NCI-H2081 treated with DMSO at 0.1 percent for 48 hours (cell line): Measurements from ENCODE around the gene NDRG3.

Experiments
- DNase-seq: peaks from one replicate; lab custom pipeline; 2025; lab: John Stamatoyannopoulos, UW

Gene NDRG3

DNA sequence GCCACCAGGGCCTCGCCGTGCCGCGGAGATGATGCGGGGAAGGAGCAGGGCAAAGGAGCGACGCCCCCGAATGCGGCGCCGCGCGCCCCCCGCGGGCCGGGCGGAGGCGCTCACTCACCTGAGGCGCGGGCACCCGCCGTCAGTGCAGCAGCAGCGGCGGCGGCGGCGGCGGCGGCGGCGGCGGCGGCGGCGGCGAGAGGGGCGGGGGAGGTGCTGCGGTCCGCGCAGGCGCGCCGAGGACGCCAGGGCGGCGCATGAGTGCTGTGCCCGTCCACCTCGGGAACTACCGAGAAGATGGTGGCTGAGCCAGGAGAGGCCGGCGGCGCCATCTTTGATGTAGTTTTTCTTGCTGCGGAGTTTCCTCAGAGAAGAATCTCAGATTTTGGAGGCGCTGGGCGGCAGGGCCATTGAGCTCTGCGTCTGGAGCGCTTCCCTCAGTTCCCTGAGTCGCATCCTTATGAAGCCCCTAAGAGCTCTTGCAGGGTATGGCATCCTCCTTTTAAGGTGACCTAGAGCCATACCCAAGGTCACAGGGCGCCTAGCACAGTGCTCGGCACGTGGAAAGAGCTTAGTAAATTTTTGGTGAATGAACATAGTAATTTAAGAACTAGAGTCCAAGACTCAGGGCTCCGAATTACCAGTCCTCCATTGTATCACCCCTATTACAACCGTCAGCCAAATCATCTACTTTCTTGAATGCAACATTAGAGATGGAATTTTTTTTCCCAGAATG is at the start of gene NDRG3:
TSS of gene NDRG3 (minus strand) at position 164 of the 733 bp plus-strand sequence. CDS start 24,355 bp downstream, outside the sequence.
- peak; percentile 73 for DNase-seq

DNA sequence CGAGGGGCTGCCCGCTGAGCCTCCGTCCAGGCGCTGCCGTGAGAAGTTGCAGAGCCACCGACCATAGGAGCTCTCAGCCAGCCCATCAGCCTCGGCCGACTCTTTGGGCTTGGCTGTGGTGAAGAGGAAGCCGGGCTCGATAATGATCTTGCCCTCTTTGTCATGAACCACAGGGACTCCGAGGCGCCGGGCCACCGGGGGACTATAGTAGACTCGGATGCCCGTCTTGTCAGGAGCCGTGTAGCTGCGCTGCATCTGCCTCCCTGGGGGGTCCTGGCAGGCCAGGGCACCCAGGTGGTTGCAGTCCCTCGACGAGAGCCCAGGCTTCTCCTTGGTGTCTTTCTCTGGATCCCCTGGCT is 48.2 kb upstream of the NDRG3 start:
- no peak for DNase-seq

DNA sequence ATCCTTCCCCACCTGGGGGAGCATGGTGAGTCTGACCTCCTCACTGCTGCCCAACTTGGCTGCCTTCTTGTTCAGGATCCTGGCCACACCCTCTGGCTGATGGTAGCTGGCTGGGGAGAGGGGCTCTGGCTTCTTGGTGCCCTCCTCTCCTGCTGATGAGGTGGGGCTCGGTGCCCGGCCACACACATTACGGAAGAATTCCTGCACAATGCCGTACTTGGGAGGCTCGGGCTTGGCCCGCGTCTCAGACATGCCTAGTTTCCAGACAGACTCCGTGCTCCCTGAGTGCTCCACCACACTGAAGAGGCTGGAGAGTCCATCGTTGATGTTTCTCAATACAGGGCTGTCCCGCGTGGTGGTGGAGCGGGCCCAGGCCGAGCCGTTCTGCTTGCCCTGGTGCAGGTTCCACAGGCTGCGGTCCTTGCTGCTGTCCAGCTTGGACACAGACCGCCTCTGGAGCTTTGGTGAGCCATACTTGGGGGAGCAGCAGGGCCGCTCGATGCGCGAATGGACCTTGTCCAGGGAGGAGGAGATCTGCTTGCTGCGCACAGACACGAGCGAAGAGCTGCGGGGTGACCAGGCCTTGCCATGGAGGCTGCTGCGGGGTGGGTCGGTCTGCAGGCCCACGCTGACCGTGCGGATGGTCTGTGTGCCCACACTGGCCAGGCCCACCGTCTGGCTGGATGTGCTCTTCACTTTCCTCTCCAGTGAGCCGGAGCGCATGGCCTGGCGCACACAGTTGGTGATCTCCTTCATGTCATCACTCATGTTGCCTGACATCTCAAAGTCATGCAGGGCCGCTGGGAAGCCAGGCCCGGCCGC is 47.6 kb upstream of the NDRG3 start:
- no peak for DNase-seq

DNA sequence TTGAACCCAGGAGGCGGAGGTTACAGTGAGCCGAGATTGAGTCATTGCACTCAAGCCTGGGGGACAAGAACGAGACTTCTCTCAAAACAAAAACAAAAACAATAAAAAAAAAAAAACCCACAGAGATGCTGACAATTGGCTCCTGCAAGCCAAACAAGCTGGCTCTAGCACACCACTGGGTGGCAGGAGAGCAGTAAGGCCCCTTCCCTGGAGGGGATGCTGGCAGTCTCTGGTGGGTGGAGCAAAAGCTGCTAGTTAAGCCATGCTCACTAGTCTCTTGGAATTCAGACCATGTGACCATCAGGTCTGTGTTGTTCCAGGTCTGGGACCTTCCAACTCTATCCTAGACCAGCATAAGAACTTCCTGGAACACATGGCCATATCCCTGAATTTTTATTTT is 46.5 kb upstream of the NDRG3 start:
- no peak for DNase-seq

DNA sequence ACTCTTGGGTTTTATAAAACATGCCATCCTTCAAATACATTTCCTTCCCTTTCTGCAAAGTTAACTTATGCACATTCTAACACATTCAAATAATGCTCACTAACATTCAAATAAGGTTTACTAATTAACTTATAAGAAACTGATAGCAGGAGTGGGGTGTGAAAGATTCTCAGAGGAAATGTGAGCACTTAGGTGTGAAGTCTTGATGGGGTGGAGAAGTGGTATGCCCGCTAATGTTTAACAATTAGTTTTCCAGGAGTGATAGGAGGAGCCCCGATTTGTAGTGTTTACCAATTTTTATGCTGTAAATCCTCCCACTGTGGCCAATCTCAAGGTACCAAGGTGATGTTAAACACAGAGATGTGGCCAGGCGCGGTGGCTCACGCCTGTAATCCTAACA is 46.0 kb upstream of the NDRG3 start:
- no peak for DNase-seq

DNA sequence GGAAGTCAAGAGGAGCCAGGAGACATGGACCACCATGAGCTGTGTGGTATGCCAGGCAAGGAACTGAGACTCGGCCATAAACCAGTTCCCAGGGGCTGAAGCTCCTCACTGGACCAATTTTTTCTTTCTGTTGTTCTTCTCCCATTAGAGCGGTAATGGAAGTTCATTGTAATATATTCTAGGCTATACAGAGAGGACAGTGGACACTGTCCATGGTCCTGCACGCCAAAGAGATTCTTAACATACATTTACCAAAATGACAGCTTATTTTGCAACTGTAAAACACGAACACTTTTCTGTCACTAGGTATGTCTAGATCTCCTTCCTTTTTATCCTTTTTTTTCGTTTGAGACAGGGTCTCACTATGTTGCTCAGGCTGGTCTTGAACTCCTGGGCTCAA is 40.8 kb upstream of the NDRG3 start:
- DNase-seq, result no peak

DNA sequence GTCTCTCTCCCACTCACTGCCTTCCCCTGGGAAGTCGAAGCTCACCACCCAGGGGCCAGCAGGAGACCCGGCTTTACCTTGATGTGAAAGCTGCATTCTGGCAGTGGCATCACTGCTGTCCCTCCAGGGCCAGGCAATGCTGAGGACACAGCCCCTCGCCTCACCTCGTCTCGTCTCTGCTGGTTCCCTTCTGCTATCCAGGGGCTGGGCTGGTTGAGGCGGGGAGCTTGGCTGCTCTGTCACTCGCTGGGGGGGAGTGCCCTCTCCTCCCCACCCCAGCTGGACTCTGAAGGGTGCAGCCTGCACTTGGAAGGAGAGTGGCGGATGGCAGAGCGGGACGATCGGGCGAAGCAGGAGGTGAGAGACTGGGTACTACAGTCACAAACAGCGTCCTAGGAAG is 40.4 kb upstream of the NDRG3 start:
- DNase-seq, result no peak

DNA sequence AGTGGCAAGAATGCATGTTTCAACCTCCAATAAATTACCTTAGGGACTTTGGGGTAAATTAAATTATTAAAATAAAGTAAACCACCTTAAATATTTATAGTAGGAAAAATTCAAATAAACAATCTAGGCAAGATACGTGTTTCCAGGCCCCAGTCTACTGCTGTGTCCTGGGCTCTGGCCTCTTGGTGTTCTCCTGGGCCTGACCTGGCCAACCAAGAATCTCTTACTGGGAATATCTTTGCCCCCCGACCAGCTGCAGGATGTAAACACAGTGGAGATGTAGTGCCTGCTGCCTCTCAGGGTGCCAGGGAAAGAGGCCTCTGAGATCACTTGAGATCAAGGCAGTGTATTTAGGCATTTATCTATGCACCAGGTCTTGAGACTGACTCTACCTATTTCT is 39.4 kb upstream of the NDRG3 start:
- DNase-seq, result no peak

DNA sequence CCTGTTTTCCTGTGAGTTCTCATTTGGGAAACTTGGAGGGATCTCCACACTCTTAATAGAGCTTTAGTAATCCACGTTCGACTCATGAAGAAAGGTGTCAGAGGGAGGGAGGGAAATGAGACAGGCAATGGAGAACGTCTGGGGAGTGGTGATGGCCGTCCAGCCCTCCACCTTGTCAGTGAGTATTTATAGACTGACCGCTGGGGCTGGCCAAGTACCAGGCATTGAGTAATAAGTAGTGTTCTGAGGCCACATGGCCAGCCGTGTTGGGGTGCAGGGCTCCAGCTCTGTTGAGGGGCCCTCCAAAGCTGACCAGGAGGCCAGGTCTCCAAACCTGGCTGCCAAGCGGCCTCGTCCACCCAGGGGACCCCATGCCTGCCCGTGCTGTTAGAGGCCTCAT is 39.0 kb upstream of the NDRG3 start:
- DNase-seq, result no peak

DNA sequence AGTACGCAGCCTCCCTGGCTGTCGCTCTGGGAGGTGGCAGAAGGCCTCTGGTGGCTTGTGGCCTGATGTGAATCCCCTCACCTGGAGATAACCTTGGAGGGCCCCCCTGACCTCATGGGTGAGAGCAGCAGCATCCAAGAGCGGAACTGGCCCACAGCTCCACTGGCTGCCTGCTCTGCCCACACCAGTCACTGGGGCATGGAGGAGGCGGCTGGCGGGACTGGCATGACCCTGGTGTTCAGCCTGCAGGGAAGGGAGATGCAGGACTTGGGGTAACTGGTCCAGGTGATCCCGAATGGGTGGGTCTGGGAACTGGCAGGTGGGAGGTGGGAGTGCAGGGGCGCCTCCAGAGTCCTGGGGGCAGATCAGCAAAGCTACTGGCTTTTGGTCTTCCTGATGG is 38.2 kb upstream of the NDRG3 start:
- no peak for DNase-seq

DNA sequence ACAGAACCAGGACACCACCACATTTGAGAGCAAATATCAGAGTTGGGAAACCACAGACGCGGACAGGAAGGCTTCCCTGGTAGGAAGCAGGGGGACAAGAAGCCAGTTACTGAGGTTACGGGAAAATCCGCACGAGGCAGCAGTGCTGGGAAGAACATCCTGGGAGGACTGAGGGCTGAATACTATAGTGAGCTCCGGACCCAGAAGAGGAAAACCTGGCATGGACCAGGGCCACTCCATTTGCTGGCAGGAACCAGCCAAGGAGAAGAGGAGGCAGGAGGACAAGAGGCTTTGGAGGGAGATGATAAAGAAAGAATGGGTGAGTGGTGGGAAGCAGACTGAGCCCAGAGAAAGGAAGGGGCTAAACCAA is 33.8 kb upstream of the NDRG3 start:
- DNase-seq, result no peak

DNA sequence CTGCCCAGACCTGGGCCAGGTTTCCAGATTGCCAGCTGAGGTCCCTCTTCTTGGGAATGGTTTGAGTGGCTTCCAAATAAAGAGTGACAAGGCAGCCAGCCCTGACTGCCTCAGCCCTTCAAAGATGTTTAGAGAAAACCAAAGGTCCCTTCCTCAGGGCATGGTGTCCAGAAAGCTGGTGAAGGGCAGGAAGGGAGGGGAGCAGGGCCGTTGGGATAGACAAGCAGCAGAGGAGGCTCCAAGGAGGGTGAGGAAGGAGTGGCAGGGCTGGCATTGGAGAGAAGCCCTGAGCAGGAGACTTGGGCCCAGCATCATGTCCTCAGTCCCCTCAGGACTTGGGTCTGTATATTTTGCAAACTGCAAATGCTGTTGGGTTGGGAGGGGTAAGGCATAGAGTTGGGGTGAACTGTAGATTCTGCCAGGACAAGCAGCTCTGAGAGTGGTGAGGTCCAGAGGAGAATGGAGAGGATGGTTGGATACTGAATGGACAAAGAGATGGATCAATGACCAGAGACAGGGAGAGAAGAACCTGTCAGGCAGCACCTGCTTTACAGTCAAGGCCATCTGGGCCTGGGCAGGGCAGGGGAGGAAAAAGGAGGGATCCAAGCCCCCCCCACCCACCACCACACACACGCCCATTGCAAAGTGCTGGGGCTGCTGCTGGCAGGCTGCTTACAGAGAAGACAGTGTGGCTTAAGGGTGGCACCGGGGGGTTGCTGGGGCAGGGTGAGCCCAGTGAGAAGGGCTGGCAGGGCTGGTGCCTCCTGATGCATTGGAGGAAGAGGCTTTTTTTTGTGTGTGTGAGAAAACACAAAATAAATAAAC is 33.2 kb upstream of the NDRG3 start:
- no peak for DNase-seq

DNA sequence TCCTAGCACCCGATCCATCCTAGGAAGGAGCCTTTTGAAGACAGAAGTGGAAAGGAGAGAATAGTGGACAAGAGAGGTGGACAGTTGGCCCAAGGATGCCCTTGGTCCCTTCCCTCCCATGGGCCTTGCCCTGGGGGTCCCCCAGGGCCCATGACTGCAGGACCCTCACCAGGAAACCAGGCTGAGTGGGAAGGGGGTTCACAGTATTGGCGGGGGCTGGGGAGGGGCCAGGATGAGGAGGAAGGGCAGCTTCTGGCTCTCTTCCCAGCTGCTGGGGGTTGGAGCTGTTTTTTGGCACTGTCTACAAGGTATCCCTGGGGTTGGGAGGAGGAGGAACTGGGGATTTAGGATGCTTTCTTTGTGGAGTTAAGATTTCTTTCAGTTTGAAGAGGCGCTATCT is 31.7 kb upstream of the NDRG3 start:
- DNase-seq, result no peak

DNA sequence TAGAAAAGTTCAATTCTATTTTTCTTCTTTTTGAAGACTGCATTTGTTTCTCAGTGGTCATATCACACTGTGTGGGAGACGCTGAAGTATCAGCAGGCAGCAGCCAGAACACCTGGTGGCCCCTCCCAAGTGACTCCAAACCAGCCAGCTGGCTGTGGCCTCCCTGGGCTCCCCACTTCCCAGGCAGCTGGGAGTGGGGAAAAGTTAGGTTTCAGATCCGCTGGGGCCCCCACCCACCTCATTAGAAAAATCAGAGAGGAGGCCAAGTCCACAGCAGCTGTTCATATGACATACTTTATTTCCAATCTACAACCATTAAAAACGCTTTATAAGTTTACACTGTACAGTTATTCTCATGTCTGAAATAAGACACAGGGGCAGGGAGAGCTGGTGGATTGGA is 31.3 kb upstream of the NDRG3 start:
- DNase-seq, result no peak

DNA sequence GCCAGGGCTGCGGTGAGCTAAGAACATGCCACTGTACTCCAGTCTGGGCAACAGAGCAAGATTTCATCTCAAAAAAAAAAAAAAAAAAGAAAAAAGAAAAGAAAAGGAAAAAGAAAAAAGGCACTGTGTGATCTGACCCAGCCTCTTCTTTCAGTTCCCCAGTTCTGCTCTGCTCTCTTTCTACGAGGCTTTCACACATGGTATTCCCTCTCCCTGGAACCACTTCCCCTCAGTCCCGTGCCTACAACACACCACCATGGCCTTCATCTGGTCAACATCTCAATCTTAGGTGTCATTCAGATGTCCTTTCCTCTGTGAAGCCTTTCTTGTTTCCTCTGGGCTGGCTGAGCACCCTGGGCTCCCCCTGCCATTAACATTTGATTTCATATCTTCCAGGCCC is 29.9 kb upstream of the NDRG3 start:
- DNase-seq, result no peak

DNA sequence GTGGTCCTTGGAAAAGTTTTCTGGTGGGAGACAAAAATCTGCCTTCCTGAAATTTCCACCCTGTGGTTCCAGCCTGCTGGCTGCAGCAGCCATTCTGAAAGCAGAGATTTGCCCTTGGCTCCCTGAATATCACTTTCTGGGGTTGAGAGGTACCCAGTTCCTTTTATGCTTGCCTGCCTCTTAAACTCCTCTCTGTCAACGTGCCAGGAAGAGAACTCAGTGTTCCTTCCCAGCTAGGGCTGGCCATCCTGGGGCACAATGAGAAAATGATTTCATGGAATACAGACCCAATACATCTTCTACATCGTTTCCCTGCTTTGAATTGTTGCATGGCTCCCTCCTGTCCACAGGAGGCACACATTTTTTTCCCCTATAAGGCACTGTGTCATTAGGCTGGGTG is 29.3 kb upstream of the NDRG3 start:
- no peak for DNase-seq

DNA sequence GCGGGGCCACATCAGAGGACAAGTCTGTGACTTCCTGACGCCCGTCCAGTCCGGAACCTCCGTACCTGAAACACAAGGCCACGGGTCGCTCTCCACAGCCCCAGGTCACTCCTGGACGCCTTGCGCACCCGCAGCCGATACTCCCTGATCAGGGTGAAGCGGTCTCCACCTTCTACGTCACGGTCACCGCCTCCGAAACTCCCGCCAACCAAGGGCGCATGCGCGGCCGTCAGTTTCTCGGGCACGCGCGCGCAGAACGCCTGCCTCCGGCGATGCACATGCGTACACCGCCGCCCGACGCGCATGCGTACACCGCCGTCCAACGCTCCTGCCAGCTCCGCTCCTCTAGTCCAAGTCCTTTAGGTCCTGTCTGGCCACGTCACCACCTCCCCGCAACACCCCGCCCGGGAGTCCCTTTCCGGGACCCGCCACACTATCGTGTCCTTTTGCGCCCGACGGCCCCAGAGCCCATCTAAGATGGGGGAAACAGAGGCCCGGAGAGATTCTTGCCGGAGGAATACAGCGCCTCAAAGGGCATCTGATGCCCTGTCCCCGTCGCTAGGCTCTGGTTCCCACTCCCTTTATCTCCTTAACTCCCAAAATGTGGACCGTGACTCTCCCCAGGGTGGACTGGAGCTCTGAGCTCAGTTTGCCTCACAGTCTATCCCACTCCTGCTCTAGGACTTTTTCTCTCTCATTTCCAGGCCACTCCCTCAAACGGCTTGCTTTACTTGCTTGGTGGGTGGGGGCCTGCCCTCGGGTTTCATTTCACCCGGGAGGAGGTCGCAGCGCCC is 27.9 kb upstream of the NDRG3 start, which contains the start of gene DSN1:
TSS of gene DSN1 (minus strand) at position 167 of the 794 bp plus-strand sequence. CDS start 2,305 bp downstream, outside the sequence.
- DNase-seq, result peak; percentile 86

DNA sequence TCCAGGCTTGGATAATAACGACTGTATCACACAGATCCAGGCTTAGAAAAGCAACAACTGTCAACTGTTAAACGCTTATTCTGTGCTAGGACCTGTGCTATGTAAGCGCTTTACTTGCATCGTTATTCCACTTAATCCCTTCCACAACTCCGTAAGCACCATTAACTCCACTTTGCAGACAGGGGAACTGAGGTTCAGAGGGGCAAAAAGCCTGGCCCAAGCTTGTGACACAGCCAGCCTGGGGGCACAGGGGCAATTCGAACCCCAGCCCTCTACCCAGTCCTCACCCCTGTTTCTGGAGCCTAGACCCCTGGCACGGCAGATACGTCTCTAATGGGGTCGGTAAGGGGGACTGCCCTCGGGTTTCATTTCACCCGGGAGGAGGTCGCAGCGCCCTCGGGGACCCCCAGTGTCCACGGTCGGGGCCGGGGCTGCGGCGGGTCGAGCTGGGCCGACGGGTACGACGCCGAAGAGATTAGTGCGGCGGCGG is 27.3 kb upstream of the NDRG3 start:
- DNase-seq, result no peak

DNA sequence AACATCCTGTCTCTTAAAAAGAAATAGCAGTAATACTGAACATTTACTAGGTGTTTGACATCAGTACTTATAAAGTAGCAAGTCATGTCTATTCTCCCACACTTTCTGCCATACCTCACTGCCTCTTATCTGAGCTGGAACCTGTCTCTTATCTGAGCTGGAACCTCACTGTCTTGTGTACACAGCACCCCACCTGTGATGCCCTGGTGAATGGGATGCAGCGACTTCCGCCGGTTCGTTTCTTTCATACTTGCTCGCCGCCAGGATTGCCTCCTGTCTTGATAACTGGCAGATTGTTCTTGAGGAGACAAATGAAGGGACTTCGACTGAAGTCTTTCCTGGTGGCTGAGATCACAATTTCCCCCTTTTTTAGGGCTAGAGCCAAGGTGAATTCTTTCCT is 24.8 kb upstream of the NDRG3 start:
- no peak for DNase-seq

DNA sequence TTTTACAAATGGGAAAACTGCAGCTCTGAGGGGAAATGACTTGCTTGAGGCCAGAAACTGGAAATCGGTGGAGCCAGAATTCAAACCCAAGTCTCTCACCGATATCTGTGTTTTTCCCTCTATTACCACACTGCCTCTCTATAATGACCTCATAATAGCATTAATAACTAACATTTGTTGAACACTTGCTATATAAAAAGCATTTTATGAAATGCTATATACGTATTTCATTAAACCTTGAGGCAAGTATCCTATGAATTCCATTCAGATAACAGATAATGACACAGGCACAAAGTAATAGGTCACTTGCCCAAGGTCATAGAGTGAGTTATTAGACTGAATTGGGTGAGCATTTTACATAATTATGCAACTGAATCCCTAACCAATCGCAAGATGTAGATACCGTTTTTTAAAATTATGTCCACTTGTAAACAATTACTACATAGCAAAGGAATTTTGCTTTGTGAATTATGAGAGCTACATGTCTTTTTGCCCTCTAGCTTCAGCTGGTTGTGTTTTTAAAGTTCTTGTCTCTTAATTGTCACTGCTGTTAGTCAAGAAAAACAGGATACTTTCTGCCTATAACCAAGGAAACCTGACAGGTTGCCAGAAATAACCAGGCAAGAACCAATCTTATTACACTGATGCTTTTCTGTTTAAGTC is 23.0 kb upstream of the NDRG3 start:
- DNase-seq, result no peak

DNA sequence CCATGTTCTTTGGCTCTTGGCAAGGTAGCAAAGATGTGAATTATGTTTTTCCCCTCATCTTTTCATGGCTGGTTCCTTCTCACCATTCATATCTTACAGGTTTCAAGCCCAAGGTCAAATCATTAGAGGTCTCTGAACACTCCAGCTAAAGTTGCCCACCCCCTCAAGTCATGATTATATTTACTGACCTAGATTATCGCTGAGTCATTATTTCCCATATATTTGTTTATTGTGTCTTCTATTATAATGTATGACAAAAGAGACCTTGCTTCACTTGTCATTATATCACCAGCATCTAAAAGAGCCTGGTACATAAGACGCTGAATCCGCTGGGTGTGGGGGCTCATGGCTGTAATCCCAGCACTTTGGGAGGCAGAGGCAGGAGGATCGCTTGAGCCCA is 15.2 kb upstream of the NDRG3 start:
- DNase-seq, result no peak
